HepG2 (cell line): ENCODE data around the gene PRKCE.

ENCODE experiments used
- ETS1 ChIP-seq: sonication (generic); formaldehyde crosslinking; IDR thresholded peaks from 2 replicates; pipeline ENCODE4 v1.4.0; 2020; ENCODE audit warnings: missing genetic modification reagents
- EZH2 ChIP-seq: conservative IDR thresholded peaks from 2 replicates; pipeline ENCODE4 v1.6.1; 2012; ENCODE audit warnings: mild to moderate bottlenecking, low read depth, low read length, moderate library complexity
- FOXP1 ChIP-seq, 2 experiments: fragments of 450-650 bp in 1 of 2; IDR thresholded peaks; 2 replicates each; pipeline ENCODE4 v1.6.1; 2017 to 2018; ENCODE audit warnings: antibody characterized with exemption in 1 of 2
- HNRNPK ChIP-seq: fragments of 200-400 bp; formaldehyde crosslinking; IDR thresholded peaks from 2 replicates; pipeline ENCODE4 v1.6.1; 2018; ENCODE audit warnings: low read length, low read depth, moderate library complexity, mild to moderate bottlenecking; ENCODE audit not compliant: poor library complexity, severe bottlenecking
- HNRNPUL1 ChIP-seq: fragments of 200-400 bp; formaldehyde crosslinking; IDR thresholded peaks from 2 replicates; pipeline ENCODE4 v1.6.1; 2017; ENCODE audit warnings: low read depth, mild to moderate bottlenecking, low read length, moderate library complexity
- ZKSCAN1 ChIP-seq: fragments of 150-350 bp; IDR thresholded peaks from 2 replicates; pipeline ENCODE4 v1.6.1; 2014; ENCODE audit warnings: low read length
- ZNF274 ChIP-seq: sonication (generic); formaldehyde crosslinking; IDR thresholded peaks from 2 replicates; pipeline ENCODE4 v1.5.1; 2020; ENCODE audit warnings: mild to moderate bottlenecking, missing genetic modification reagents
- ZNF569 ChIP-seq: sonication (generic); formaldehyde crosslinking; IDR thresholded peaks from 2 replicates; pipeline ENCODE4 v1.5.0; 2020; ENCODE audit warnings: mild to moderate bottlenecking, missing genetic modification reagents, moderate library complexity, borderline replicate concordance

GRCh38 chr2:45822272-45822630 lies 170.8 kb downstream of the PRKCE start:
- TF ChIP-seq EZH2: no peak
- TF ChIP-seq FOXP1 (IDR thresholded peaks at IDR 0.05): no peak
- TF ChIP-seq FOXP1 (CRISPR knock-in tag; IDR thresholded peaks at IDR 0.05): no peak
- TF ChIP-seq ZNF569 (CRISPR knock-in tag): no peak
- TF ChIP-seq ZKSCAN1: no peak
- no peak for TF ChIP-seq HNRNPK
- TF ChIP-seq ETS1 (CRISPR knock-in tag): no peak
- no peak for TF ChIP-seq HNRNPUL1
- no peak for TF ChIP-seq ZNF274 (CRISPR knock-in tag)
